Ramos (cell line): ENCODE data around the gene PAM16.

Experiments
- in situ Hi-C: fragments of 300-500 bp; cut with MboI; formaldehyde crosslinking; loops from one replicate; pipeline ENCODE4 v1.14.3; 2022; ENCODE audit warnings: low sequenced_read_pairs; ENCODE audit not compliant: unreplicated experiment

Gene PAM16

DNA sequence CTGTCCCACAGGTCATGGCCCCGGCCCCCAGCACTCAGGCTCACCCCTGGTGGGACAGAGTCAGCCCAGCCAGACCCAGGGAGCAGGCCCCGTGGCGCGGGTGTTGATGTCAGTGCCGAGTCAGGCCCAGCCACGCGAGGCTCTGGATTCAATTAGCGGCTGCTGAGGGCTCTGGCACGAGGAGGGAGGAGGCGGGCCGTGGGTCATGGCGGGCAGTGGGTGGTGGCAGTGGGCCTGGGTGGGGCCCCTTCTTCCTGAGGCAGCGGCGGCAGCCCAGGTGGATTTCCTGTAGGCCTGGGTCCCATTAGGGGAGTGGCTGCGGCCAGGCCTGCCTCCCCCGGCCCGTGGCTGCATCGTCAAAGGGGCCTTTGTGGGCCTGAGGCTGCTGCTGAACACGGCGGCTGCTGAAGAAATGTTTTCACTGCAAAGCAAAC lies 33.4 kb upstream of the PAM16 start:
- in situ Hi-C loops: no loop called here

DNA sequence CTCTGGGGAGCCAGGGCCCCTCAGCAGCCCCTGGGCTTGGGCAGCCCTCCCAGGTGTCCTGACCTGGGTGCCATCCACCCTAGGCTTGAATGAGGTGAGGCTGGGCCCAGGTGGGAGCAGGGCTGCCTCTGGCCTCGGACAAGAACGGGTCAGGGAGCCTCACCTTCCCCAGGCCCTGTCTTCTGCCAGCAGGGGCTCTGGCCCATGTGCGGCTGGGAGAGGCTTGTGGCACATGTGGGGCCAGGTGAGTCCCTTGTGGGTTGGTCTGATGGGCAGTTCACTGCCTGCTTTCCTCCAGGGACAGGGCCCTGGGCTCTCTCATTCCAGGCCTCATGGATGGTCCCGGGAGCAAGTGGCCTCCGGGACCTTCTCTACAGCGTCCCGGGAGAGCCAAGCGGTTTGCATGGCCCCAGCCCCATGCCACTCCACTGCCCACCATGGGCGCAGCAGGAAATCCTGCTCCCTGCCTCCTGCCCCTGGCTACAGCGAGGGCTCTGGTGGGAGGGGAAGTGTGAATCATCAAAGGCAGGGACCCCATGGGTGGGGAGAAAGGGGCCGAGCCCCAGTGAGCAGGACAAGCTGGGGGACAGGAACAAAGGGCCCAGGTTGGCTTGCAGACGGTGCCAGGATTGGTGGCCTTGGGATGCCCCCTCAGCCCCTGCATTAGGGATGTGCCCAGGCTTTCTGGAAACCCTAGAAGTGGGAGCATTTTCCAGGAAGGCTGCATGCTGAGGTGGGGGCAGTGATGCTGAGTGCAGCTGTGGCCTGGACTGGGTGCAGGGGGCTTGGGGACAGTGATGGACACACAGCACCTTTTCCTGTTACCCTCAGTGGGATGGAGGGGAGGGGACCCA lies 32.7 kb upstream of the PAM16 start:
- in situ Hi-C loops: no loop called here

DNA sequence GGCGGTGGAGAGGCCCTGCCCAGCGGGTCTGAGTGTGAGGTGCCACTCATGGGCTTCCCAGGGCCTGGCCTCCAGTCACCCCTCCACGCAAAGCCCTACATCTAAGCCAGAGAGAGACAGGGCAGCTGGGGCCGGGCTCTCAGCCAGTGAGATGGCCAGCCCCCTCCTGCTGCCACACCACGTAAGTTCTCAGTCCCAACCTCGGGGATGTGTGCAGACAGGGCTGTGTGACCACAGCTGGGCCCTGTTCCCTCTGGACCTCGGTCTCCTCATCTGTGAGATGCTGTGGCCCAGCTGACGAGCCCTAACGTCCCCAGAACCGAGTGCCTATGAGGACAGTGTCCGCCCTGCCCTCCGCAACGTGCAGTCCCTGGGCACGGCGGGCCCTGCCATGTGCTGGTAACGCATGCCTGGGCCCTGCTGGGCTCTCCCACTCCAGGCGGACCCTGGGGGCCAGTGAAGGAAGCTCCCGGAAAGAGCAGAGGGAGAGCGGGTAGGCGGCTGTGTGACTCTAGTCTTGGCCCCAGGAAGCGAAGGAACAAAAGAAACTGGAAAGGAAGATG lies 31.8 kb upstream of the PAM16 start:
- in situ Hi-C loops: no loop called here

DNA sequence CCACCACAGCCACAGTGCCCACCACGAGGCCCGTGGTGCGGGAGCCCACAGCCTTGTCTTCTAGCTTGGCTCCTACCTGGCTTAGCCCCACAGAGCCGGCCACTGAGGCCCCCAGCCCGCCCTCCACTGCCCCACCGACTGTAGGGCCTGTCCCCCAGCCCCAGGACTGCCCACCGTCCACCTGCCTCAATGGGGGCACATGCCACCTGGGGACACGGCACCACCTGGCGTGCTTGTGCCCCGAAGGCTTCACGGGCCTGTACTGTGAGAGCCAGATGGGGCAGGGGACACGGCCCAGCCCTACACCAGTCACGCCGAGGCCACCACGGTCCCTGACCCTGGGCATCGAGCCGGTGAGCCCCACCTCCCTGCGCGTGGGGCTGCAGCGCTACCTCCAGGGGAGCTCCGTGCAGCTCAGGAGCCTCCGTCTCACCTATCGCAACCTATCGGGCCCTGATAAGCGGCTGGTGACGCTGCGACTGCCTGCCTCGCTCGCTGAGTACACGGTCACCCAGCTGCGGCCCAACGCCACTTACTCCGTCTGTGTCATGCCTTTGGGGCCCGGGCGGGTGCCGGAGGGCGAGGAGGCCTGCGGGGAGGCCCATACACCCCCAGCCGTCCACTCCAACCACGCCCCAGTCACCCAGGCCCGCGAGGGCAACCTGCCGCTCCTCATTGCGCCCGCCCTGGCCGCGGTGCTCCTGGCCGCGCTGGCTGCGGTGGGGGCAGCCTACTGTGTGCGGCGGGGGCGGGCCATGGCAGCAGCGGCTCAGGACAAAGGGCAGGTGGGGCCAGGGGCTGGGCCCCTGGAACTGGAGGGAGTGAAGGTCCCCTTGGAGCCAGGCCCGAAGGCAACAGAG lies 31.0 kb upstream of the PAM16 start:
- in situ Hi-C loops: no loop called here

DNA sequence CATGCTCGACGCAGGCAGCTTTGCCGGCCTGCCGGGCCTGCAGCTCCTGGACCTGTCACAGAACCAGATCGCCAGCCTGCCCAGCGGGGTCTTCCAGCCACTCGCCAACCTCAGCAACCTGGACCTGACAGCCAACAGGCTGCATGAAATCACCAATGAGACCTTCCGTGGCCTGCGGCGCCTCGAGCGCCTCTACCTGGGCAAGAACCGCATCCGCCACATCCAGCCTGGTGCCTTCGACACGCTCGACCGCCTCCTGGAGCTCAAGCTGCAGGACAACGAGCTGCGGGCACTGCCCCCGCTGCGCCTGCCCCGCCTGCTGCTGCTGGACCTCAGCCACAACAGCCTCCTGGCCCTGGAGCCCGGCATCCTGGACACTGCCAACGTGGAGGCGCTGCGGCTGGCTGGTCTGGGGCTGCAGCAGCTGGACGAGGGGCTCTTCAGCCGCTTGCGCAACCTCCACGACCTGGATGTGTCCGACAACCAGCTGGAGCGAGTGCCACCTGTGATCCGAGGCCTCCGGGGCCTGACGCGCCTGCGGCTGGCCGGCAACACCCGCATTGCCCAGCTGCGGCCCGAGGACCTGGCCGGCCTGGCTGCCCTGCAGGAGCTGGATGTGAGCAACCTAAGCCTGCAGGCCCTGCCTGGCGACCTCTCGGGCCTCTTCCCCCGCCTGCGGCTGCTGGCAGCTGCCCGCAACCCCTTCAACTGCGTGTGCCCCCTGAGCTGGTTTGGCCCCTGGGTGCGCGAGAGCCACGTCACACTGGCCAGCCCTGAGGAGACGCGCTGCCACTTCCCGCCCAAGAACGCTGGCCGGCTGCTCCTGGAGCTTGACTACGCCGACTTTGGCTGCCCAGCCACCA lies 30.2 kb upstream of the PAM16 start:
- in situ Hi-C loops: no loop called here

DNA sequence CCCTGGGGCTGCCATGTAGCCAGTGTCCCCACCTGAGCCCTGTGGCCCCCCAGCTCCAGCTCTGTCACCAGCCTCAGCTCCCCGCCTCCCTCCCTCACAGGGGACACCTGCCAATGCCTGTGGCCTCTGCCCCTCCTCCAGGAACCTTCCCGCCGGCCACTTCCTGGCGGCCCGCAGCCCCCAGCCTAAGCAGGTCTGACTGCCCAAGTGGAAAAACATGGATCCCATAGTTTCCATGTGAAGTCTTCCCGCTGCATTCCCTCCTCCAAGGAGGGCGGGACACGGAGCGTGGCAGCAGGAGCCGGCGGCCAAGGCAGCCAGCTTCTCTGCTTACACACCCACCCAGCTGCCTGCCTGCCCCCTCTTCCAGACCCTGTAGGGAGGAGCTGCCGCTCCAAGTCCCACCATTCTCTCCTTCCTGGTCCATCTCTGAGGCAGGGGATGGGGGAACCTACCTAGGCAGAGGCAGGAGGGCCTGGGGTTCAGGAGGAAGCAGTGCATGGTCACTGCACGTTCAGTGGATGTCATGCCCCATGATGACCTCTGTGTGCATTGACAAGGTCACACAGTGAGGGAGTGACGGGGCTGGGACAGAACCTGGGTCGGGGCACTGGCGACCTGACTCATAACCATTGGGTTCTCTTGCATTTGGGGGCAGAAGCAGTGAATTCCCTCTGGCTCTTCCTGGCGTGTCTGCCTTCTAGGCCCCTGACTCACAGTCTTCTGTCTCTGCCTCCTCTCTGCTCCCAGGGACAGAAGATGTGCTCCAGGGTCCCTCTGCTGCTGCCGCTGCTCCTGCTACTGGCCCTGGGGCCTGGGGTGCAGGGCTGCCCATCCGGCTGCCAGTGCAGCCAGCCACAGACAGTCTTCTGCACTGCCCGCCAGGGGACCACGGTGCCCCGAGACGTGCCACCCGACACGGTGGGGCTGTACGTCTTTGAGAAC lies 29.3 kb upstream of the PAM16 start:
- in situ Hi-C loops: no loop called here

DNA sequence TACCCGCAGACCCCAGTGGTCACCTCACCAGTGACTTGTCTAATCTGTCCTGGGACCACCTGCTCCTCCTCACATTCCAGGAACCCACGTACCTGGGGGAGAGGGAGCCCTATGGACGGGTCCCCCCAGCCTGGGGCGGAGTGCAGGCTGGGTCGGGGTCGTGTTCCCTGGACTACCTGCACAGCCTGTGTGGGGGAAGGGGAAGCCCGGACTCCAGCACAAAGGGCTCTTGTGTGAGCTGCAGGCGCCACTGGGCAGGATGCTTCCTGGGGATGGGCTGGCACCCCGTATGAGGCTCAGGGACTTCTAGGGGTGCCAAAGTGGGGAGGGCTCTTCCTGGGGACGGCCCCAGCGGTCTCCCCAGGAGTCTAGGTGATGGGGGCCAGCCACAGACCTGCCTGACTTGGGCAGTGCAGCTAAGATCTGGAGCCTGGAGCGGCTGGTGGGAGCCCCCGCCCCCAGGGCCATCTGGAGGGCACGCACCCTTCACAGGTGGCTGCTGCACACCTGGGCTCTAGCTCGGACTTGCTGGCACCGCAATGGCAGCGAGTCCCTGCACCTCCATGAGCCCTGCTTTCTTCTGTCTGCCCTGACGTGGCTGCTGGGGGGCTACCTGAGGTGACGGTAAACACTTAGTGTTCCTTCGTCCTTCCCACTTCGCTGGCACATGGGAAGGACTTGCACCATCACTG lies 28.0 kb upstream of the PAM16 start:
- in situ Hi-C loops: no loop called here

DNA sequence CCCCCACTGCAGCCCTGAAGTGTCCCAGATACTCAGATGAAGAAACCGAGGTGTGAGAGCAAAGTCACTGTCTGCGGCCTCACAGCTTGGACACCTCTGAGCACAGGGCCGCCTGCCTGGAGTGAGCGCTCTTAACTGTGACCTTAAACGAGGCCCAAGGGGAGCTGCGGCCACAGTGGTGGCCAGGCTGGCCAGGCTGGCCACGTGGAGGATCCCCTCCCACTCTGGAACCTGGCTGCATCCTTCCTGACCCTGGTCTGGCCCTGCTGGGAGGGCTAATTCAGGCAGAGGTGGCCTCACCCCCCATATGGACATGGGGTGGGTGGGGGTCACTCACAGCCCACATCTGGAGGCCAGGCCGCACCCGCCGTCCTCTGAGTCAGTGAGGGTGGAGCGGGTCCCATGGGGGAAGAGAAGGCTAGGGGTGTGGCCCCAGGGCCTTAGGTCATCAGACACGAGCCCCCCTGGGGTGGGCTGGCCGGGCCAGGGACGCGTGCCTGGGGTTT lies 27.1 kb upstream of the PAM16 start:
- in situ Hi-C loops: no loop called here

DNA sequence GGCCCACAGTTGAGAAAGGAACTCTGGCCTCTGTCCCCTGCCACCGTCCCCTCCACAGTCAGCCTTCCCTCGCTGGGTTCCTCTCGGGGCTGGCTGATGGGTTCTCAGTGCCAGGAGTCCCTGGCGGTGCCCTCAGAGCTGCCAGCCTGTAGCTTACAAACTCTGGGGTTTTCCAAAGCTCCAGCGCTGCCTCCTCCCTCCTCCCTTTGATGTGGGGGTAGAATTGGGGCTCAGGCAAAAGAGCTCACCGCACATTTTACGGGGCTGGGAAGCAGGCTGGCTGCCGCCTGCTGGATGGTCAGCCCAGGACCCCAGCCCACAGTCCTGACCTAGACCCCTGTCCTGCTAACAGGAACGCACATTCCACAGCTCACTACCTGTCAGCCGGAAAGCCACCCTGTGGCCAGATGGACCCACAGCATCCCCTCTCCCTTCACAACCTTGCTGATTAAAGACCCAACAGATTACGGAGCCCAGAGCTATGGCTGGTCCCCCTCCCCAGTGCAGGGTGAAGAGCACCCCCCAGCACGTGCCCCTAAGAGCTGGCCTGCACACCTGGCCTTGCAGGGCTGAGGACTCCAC lies 26.5 kb upstream of the PAM16 start:
- in situ Hi-C loops: no loop called here

DNA sequence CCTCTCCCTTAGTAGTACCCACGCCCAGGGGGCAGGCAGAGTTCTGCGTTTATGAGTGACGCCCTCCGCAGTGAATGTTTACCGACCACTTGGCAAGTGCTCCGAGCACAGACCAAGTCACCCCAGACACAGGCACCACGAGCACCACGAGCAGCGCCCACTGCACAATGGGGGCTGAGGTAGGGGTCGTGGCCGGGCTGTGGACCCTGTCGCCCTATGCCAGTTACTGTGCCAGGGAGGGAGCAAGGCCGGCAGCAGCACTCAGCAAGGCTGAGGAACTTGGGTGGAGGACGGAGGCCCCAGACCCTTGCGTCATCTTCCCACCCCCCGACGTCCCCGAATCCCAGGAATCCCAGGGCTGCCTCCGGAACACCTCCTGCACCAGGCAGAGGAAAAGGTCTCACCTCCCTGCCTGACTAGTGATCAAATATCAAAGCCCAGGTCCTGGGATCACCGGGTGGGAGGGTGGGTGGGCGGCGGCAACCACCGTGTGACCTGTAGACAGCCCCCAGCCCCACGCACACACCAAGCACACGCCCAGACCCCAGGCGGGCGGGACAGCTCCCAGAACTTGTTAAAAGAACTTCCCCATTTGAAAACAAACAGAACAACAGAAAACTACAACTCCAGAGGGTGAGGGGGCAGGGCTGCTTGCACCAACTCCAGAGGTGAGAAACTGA lies 25.9 kb upstream of the PAM16 start:
- in situ Hi-C loops: no loop called here

DNA sequence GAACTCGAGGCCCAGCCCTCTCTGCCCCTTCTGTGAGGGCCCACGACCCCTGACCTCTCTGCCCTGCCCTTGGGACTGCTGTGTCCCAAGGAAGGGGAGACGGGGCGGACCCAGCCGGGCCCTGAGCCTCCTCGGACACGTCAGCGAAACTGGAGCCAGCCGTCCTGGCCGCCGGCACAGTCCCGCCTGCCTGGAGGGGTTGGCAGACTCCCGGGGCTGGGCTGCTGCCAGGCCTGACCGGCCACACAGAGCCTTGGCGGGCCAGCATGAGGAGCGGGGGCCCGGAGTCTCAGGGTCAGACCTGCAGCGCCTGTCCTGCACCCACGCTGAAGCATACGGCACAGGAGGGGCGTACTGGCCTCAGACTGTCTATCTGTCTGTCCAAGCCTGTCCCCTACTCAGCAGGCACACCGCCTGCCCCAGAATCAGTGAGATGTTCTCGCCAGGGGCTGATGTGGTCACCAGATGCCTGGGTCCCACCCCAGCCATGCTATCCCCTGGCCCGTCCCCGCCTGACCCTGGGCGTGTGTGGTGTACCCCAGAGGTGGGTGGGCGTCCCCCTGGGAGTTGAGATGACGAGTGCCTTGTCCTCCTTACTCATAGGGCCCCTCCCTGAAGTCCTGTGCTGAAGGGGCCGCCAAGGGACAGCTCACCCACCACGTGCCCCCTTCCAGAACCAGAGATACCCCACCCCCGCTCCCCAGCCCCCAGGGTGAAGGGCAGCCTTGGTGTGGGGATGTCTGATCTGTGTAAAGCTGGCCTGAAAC lies 25.2 kb upstream of the PAM16 start:
- in situ Hi-C loops: no loop called here

DNA sequence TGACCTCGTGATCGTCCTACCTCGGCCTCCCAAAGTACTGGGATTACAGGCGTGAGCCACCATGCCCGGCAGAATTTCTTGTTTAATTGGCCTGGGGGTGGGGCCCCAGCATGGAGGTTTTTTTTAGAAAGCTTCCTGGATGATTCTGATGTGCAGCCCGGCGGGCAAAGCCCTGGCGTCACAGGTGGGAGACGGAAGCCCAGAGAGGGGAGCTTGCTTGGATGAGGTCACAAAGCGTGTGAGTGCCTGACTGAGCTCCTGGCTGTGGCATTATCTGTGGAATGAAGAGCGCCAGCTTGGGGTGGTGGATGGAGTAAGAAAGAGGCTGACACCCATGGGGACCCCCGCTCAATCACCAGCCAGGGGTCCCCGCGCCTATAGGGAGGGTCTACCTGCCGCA lies 24.6 kb upstream of the PAM16 start:
- in situ Hi-C loops: no loop called here

DNA sequence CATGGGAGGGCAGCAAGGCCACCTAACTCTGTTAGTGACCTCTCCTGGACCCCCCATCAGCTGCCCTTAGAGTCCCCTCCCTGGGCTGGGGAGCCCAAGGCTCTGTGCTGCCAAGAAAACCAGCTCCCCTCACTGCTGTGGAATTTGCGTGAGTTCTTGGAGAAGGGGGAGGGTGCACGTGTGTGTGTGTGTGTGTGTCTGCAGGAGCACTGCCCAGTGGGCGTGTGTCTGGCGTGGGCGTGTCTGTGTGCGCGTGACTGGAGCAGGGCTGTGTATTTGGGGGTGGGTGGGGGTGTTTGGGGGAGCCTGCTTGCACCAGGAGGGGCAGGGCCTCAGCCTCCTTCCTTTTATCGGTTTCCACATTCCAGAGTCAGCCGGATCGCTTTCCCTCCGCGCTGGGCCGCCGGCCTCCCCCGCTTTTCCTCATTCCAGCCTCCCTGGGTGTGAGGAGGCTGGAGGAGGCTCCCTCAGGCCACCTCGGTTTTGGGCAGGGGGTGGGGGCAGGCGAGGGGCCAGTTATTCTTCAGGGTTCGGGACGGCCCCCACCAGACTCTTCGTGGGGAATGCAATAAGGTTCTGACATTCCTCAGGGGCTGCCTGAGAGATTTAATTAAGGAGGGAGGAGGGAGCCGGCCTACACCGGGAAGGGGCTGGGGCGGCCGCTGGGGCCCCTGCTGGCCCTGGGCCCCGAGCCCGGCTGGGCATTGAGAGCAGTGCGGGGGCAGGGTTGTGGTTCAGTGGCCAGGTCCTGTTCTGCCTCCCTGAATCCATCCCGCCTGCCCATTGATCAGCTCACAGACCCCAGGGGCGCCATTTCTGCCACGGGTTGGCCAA lies 23.0 kb upstream of the PAM16 start:
- in situ Hi-C loops: no loop called here

DNA sequence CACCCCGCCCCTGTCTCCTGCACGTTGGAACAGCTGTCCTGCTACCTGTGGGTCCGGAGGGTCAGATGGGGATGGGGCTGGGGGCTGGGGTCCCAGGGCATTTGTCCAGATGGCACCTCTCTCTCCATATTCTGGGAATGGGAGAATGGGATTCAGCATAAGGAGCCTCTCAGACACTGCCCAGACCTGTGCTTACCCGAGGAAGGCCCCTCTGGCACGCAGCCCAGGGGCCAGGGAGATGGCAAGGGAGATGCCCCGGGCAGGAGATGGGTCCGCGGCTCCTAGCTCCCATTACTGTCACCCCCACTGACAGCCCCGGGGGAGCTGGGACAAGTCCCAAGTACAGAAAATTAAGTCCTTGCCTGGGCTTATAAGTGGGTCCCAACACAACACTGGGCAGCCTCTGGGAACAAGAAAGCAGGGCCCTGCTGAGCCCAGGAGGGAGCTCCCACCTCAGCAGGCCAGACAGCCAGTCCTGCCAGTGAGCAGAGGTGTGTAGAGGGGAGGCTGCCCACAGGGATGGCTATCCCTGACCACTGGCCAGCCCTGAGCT lies 22.3 kb upstream of the PAM16 start:
- in situ Hi-C loops: no loop called here

DNA sequence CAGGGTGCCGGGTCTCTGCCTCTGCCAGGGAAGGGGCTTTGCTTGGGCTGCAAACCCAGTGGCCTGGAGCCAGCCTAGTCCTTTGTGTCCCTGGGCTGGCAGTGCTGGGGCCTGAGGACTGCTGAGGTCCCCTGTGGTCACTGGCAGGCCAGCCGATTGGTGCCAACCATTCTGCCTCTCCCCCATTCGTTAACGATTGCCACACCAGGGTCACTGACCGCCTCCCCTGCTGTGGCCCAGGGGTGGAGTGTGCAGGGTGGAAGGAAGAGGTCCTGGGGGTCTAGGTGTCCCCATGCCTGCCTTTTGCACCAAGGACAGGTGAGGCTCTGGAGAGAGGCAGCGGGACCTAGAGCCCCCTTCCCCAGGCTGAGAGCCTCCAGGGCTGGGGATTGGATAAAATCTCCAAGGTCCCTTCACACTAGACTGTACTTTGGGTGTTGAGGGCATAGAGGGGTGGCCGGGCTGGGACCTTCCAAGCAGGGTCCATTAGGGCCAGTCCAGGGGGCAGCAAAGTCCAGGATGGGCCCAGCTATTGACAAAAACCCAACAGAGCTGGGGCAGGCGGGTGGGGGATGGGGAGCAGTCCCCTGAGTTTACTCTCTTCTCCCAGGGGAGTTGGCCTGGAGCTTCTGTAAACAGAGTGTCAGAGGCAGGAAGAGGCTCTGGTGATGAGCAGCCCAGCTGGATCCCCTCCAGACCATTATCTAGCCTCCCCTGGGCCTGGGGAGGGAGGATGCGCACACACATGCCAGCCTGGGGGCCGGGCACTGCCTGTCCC lies 21.6 kb upstream of the PAM16 start:
- in situ Hi-C loops: no loop called here
